WTC11 (cell line): ENCODE results near the gene NKAIN2.

Experiments used
- CREB1 ChIP-seq: sonication (generic); formaldehyde crosslinking; IDR thresholded peaks from 2 replicates; pipeline ENCODE4 v1.8.0; 2023; ENCODE audit warnings: mild to moderate bottlenecking, missing genetic modification reagents
- NR1H2 ChIP-seq: sonication (generic); formaldehyde crosslinking; IDR thresholded peaks from 2 replicates; pipeline ENCODE4 v1.9.0; 2021; ENCODE audit warnings: mild to moderate bottlenecking, moderate library complexity, missing genetic modification reagents
- TF ChIP-seq, protein P1 (sequence below): sonication (generic); formaldehyde crosslinking; IDR thresholded peaks from 2 replicates; pipeline ENCODE4 v1.8.1; 2022; ENCODE audit warnings: mild to moderate bottlenecking, missing genetic modification reagents, moderate library complexity, borderline replicate concordance

- no peak for TF ChIP-seq CREB1 (CRISPR knock-in tag)
- TF ChIP-seq, protein P1, sequence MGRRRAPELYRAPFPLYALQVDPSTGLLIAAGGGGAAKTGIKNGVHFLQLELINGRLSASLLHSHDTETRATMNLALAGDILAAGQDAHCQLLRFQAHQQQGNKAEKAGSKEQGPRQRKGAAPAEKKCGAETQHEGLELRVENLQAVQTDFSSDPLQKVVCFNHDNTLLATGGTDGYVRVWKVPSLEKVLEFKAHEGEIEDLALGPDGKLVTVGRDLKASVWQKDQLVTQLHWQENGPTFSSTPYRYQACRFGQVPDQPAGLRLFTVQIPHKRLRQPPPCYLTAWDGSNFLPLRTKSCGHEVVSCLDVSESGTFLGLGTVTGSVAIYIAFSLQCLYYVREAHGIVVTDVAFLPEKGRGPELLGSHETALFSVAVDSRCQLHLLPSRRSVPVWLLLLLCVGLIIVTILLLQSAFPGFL (CRISPR knock-in tag) = no peak
- TF ChIP-seq NR1H2 (CRISPR knock-in tag) = no peak
Measured at GRCh38 chr6:124334359-124334758, 530.7 kb downstream of the NKAIN2 start.
